GM19351 (cell line): Measurements from ENCODE around the gene GABBR2.

Experiments used
- ATAC-seq: cut with Tn5 transposase; IDR thresholded peaks from one replicate; pipeline ENCODE4 v1.9.1; 2021; ENCODE audit warnings: mild to moderate bottlenecking, moderate library complexity; ENCODE audit not compliant: unreplicated experiment

Gene GABBR2

DNA sequence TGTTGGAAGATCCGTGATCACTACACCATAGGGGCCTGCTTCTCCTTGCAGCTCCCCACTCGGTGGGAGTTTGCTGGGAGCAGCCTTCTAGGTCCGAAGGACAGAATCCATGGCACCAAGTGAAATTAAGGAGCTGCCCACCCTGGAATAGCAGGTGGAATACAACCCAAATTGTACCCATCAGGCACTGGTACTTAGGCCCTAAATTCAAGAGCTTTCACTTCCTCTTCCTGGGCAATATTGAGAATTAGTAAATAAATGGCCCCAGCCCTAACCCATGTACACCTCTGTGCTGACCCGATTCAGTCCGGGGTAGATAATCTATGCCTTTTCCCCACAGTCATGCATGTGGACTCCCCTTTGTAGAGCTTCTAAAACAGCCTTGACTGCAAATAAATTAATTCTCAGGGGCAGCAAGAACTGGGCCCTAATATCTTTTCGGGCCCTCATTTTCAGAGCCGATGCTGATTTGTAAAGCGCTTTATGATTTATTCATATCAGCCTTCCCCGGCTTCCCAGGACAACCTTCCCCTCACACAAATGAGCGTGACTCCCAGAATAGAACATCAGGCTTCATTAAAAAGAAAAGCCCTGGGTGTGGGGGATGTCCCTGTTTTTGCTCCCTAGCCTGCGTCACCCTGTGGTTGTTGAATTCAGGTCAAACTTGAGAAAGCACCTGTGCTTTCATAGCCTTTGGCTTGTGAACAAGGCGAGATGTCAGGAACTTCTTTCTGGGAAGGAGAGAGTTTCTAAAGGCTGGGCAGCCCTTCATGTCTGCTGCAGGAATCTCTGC is 327.2 kb downstream of the GABBR2 start:
- peak; percentile 59 for ATAC-seq

DNA sequence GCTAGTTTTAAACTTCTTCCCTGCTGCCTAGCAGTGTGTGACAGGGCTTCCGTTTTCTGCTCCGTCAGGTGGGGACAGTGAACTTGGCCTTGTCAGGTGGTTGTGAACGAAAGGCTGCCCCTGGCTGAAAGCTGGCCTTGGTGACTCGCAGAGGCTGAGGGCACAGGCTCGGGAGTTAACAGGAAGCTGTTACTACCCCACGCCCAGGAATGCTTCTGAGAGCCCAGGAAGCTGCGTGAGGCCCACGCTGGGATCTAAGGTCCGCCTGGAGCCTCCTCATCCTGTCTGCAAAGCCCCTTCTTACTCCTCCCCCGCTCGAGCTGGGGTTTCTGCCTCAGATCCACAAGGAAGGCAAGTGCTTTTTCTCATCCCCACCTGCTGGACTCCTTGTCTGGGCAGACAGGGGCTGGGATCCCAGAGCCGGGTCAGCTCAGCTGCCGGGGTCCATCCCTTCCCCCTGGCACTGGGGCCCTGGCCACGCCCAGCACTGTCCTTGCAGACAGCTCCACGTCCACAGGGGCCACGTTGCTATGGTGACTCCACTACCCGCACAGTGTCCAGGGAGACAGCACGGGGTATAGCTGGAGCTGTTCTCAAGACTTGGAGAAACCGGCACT is 328.6 kb downstream of the GABBR2 start:
- ATAC-seq: no peak

DNA sequence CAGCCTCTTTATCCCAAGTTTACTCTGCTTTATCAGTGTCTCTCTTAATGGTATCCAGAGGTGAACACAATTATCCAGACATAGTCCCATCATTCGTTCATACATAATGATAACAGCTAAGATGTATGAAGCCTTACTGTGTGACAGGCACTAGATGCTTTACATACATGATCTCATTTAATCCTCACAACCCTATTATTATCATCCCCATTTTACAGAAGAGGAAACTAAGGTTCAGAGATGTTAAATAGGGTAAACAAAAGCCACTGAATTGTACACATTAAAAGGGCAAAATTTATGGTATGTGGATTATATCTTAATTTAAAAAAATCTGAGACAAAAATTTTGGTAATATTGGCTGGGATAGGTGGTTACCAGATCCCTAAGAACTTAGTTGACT is 329.2 kb downstream of the GABBR2 start:
- no peak for ATAC-seq

DNA sequence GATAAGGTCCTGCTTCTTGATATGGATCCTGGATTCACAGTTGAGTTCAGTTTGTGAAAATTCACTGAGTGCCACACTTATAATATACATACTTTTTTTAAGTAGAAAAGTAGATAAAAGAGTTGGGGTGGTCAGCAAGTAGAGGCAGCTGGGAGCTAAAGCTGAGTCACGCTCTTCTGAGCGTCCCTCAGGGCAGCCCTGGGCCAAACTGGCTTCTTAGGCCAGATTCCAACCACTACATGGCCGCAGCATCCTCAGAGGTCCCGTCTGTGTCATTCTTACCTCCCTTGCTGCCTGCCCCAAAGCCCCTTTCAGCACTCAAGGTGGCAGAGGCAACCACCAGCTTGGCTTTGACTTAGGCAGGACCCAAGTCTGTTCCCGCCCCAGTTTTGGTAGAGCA is 329.9 kb downstream of the GABBR2 start:
- ATAC-seq: no peak

DNA sequence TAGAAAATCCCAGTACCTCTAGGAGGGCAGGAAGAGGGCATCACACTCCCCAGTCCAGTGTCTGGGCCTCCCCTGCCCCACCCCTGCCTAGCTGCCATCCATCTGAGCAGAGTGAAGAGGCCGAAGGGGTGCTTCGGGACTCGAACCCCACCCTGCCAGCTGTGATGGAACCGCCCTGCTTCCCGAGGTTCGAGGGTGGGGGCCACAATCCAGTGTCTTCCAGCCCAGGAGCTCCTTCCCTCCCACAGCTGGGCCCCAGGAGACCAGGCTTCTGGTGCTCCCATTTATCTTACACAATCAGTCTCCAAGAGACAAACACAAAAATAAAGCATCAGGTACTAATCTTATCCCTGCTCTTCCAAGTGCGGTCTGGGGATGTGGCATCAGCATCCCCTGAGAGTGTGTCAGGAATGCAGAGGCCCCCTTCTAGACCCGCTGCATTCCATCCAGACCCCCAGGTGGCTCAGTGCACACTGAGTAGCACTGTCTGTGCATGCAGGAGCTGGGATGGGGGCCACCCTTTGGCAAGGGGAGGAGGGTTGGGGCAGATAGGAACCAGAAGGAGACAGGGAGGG is 330.4 kb downstream of the GABBR2 start:
- no peak for ATAC-seq

DNA sequence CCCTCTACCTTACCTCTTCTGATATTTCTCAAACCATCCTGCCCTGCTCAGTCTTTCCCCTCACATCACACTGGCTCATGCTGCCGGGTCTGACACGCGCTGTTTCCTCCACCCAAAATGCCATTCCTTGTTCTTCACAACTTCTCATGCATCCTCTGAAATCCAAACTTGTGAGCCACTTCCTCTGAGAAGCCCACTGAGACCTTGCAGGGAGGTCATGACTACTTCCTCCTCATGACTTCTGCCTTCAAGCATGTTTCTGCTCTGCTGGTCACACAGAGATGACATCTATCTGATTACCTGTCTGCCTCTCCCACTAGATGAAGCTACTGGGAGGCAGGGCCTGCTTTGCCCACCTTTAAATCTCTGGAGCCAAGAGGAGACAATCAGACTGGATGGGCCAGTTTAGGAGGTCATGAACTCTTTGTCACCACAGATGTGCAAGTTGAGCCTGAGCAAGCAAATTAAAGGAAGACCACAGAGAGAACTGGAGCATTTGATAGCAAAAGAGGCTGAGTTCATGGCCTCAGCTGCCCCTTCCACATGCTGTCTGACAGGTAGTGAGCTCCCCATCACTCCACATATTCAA is 333.5 kb downstream of the GABBR2 start:
- ATAC-seq: no peak

DNA sequence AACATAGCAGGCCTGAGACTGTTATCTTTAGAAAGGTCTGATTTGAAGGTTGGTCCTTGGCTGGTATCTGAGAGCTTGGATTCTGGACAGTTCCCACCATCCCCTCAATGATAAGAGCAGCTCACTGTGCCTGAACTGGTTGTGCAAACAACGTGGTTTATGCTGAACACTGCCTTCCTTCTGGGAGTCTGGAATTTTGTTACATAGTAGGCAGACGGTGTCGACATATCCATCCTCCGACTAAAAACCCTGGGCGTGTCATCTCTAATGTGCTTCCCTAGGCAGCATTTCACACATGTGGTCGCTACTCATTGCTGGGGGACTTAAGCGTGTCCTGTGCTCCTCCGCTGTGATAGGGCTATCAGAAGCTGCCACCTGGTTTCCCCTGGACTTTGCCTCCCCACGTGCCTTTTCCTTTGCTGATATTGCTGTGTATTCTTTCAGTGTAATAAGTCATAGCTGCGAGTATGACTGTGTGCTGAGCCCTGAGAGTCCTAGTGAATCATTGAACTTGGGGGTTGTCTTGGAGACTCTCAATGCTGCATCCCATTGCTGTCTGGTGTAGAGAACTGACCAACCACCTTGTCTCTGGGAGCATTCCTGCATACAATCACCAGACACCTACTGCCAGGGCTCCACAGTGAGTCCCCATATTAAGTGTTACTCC is 334.2 kb downstream of the GABBR2 start:
- no peak for ATAC-seq

DNA sequence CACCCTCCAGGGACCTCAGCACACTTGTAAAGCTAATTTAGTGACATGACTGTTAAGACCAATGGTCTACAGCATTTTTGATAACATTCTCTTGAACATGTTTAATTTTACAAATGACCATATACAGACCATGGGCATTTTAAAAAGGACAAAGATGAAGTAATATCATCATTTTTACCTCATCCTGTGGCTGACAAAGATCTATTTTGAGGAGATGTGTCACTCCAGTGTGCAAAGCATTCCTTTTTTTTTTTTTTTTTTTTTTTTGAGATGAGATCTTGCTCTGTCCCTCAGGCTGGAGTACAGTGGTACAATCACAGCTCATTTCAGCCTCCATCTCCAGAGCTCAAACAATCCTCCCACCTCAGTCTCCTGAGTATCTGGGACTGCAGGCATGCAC is 335.1 kb downstream of the GABBR2 start:
- no peak for ATAC-seq

DNA sequence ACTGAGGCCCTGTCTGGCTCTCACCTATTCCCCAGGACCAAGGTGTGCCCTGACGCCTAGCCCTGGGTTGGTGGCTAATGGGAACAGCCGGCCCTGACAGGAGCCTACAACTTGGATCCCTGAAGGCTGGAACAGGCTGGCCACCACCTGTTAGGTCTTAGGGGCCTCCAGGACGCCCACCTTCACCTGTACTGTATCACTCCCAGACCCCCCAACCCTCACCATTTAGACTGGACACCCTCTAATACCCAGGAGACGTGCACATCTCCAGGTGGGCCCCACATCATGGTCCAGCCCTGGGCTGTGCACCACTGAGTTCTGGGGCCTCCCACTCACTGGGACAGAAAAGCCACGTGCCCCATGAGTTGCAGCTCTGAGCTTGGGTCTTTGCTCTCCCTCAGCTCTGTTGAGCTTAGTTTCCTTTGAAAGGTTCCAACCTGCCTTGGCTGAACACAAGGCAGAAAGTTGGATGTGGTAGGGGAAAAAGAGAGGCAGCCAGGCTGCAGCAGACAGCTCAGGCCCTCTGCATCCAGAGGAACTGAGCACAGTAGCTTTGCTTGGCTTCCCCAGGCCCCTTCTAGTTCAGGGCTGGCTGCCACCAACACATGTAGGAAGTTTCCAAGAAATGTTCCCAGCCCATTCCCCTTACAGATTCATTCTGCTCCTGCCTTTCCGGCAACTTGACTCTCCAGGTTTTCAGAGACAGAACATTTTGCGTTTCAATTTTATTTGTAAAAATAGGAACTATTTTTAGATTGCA is 336.5 kb downstream of the GABBR2 start:
- no peak for ATAC-seq

DNA sequence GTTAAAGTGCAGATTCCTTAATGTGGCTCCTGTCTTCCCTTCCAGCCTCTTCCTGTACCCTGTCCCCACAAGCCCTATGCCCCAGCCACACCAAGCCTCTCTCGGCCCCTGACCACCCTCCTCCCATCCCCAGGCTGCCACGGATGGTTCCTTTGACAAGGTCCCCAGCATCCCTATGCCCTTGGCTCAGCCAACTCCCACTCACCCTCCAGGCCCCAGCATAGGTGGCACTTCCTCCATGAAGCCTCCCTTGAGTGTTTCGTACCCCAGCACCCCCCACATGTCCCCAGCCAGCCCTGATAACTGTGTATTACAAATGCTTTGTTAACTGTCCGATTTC is 337.8 kb downstream of the GABBR2 start:
- no peak for ATAC-seq

DNA sequence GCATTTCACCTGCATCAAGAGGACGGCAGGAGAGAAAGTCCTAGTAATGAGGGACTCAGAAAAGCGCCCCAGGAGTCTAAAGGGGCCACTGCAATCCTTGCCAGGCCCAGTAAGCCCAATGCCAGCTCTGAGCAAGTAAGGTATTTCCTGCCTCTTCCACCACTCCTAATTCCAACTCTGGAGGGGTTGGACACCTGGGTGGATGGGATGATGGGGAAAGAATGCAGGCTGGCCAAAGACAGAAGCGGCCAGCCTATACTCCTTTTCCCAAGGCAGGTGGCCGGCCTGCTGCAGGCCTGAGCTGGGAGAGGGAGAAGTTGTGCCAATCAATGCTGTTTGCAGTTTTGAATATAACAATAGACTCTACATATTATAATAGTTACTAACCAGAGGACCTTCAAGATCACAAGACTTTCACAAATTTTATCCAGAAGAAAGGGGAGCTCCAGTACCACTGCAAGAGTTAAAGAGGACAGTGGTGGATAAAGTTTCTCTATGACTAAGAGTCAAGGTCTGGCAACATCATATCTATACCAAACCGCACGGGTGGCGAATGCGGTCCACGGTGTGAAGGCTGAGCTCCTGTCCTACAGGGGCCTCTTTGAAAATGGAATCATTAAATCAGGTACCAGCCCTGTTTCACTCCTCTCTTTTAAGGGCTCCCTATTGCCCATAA is 338.3 kb downstream of the GABBR2 start:
- no peak for ATAC-seq

DNA sequence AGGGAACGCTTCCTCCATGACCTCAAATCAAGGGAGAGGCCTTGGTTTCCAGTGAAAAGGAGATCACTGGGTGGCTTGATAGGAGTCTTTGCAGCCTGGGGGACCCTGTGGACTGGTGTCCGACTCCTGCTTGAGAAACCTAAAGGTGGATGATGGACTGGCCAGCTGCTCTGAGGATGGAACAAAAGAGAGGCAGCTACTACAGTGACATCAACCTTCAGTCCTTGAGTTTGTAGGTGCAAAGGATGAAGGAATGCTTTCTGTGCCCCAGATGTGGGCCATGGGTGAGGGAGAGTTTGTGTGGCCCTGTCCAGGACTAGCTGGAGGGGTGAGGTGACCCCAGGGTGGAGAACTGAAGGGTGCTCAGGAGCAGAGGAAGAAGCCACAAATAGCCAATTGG is 338.8 kb downstream of the GABBR2 start:
- ATAC-seq: no peak

DNA sequence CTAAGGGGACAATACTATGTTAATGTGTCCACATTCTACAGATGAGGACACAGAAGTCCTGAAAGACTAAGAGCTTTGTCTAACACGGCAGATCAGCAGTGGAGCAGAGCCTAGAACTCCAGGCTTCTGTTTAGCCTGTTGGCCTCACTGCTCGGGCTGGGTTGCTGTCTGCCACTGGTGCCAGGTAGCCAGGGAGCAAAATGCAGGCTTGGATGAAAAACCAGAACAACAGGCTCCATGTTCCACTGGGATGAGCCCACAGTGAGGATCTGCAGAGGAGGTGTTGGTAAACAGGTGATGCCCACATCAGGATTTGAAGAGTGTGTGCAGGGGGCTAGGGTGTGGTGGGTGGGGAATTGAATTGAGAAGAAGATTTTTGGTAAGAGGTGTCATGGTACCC is 339.3 kb downstream of the GABBR2 start:
- no peak for ATAC-seq

DNA sequence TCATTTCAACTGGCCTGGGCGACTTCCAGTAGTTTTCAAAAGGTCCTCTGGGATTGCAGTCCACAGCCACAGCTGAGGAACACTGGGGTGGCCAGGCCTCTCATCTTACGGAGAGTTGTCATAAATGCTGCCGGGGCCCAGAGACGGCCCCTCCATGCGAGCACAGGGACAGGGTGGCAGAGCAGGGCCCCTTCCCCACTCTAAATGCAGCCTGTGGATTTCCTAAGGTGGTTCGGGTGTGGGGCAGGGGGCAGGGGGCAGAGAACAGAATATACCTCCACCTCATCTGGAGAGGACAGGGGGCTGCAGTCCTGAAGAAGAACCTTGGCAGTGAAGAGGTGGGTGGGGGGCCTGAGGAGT is 339.7 kb downstream of the GABBR2 start:
- ATAC-seq: no peak

DNA sequence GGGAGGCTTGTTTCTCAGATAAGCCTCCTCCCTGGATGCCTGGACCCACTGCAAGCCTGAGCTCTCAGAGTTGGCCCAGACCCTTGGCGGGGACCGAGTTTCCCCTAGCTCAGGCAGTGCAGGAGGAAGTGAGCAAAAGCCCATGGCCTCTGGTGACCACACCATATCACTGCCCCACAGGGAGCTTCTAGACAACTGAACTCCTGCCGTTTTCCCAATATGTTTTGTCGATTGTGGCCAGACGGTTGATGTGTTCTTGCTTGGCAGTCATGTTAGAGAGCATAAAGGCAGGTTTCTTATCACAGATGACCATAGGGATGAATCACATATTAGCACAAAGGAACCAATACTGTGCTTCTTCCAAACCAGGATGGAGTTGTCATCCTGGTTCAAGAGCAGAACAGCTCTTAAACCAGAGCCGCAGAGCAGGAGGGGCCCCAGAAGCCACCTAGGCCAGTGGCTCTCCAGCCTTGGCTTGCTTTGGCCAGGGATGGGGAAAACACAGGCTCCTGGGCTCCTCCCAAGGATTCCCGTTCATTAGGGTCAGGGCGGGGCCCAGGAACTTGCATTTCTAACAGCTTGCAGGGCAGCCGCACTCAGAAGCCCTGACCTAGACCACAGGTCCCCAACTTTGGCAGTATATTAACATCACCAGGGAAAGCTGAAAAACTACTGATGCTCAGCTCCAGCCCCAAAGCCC is 340.2 kb downstream of the GABBR2 start:
- no peak for ATAC-seq

DNA sequence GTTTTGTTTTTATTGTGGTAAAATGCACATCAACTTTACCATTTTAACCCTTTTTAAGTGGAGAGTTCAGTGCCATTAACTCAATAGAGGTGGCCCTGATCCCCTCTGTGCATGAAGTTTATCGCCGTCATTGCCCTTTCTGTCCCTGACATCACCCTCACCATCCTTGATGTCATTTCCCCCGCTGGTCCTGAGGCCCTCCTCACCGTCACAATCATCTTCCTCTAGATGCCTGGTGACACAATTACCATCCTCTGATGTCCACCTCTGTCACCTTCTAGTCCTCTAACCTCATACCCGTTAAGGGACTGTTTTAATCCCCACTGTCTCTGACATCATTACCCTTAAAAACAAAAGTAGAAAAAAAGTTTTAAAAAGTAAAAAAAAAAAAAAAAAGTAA is 340.8 kb downstream of the GABBR2 start:
- ATAC-seq: no peak

DNA sequence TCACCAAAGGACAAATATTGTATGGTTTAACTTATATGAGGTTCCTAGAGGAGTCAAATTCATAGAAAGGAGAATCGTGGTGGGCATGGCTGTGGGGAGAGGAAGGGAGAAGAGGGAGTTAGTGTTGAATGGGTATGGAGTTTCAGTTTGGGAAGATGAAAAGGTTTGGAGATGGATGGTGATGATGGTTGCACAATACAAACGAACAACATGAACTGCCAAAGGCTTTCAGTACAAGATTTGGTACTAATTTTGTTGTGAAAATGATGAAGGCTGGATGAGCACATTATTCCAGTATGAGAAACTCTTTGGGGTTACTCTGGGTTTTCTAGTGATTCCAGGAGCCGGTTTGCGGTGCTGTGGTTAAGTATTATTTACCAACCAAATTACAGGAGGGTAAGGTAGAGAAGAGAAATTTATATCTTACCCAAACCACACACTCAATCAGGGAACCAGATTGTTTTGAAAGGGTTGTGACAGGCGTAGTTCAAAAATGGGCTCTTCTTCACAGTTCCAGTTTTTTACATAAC is 341.3 kb downstream of the GABBR2 start:
- ATAC-seq: no peak

DNA sequence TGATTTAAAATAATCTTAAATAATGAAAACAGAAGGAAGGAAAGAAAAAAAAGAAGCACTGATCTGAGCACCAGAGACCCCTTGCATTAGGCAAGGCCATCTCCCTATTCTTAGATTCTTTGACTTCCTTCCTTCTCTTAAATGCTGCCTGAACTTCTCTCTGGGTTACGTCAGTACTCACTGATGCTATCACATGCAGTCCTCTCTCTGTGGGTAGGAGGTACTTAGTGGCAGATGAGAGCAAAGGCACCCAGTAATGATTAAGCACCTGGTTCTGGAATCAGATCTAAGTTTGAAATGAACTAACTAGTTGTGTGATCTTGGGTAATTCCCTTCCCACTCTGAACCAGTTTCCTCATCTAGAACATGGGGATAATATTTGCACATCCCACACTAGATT is 343.0 kb downstream of the GABBR2 start:
- ATAC-seq: no peak

DNA sequence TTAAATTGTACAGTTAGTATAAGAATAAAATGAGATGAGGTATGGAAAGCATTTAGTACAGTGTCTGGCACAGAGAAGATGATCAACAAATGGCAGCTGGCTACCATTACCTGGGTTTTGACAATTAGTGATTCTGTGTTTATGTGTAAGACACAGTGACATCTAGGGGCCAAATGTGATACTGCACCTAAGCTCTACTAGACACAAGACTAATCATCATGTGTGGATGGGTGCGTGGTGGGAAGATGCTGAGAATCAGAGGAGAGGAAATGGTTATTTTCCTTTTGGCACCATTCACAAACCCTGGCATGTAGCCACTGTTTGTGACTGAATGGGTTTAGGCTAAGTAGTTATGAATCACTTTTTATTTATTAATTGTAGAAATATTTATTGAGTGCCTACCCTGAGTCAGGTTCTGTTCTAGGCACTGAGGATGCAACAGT is 343.5 kb downstream of the GABBR2 start:
- no peak for ATAC-seq
